PFSK-1 (cell line): ENCODE results near the gene ADRB2.

Experiments used
- POLR2AphosphoS5 ChIP-seq: IDR thresholded peaks from 2 replicates; pipeline ENCODE4 v1.6.1; 2012; ENCODE audit warnings: low read depth, mild to moderate bottlenecking, control low read depth, low read length, moderate library complexity
- REST ChIP-seq, 2 experiments: IDR thresholded peaks; 2 replicates each; pipeline versions ENCODE4 v1.6.1 to v1.8.0; 2011 to 2012; ENCODE audit warnings: low read depth in 2 of 2, low read length in 2 of 2, control low read depth in 1 of 2, inconsistent platforms in 1 of 2, mild to moderate bottlenecking in 1 of 2, moderate library complexity in 1 of 2; ENCODE audit not compliant: insufficient read depth in 1 of 2

- TF ChIP-seq POLR2AphosphoS5 (no peak), REST (IDR thresholded peaks at IDR 0.05; ENCODE audit: insufficient read depth in 1 of 2, low read depth in 2 of 2, low read length in 2 of 2) (no peak)
Observed at GRCh38 chr5:148793261-148793660, 33.1 kb upstream of the ADRB2 start.
